ENCODE measurements around the gene TOMM7. TPM values are rescaled to one million over a fixed set of nuclear protein-coding genes. Genes with fewer than 3 reads are reported as not detected.

The TOMM7 gene
- total and polyA plus RNA-seq, 10 of the 15 experiments (the other 5 are each of a cell fraction or from before 2014, with no cell fraction given): 151 to 1,497 (median 322) TPM

GRCh38 chr7:22822486-22823141, at the start of gene TOMM7 (continued):
- no peak for TF ChIP-seq ETV6 (conservative IDR thresholded peaks at IDR 0.05 in 1 of 2, IDR thresholded peaks at IDR 0.05 in 1 of 2; ENCODE audit: borderline replicate concordance in 1 of 2, low read depth in 1 of 2)
- TF ChIP-seq ZNF24 (IDR thresholded peaks at IDR 0.05): no peak
- no peak for TF ChIP-seq ZBTB40 (IDR thresholded peaks at IDR 0.05; ENCODE audit: borderline replicate concordance)
- no peak for TF ChIP-seq JUND (IDR thresholded peaks at IDR 0.05; ENCODE audit: low read depth, low read length)
- TF ChIP-seq E2F4 (IDR thresholded peaks at IDR 0.05; ENCODE audit: low read depth, low read length): peak; percentile 62
- 0 out of 2 replicates have a peak, but pooled peaks have one; percentile 33 for TF ChIP-seq IRF4 (IDR thresholded peaks at IDR 0.05; ENCODE audit: low read depth, low read length)
- peak; percentile 41 for TF ChIP-seq SIX5 (IDR thresholded peaks at IDR 0.05; ENCODE audit: low read depth, low read length, severe bottlenecking)
- no peak for TF ChIP-seq MEF2A (IDR thresholded peaks at IDR 0.05; ENCODE audit: insufficient read depth, low read depth, low read length)
- no peak for TF ChIP-seq TCF7 (IDR thresholded peaks at IDR 0.05; ENCODE audit: borderline replicate concordance)
- TF ChIP-seq ZNF622 (IDR thresholded peaks at IDR 0.05): no peak
- peak; percentile 87 for TF ChIP-seq HDGF (IDR thresholded peaks at IDR 0.05)
- TF ChIP-seq BMI1 (IDR thresholded peaks at IDR 0.05; ENCODE audit: borderline replicate concordance): peak; percentile 86
- no peak for TF ChIP-seq TARDBP (IDR thresholded peaks at IDR 0.05; ENCODE audit: borderline replicate concordance)
- no peak for TF ChIP-seq USF2 (IDR thresholded peaks at IDR 0.05; ENCODE audit: borderline replicate concordance, low read depth, low read length)
- TF ChIP-seq BHLHE40 (IDR thresholded peaks at IDR 0.05; ENCODE audit: borderline replicate concordance in 1 of 2, low read depth in 2 of 2, low read length in 1 of 2): peak in 1 of 2 experiments; percentile 14; a peak in 1 of 4 replicates
- no peak for TF ChIP-seq NR2C2 (IDR thresholded peaks at IDR 0.05; ENCODE audit: borderline replicate concordance, control insufficient read depth, insufficient read length, low read depth)
- peak; percentile 58 for TF ChIP-seq CBFB (IDR thresholded peaks at IDR 0.05; ENCODE audit: low read depth)
- no peak for TF ChIP-seq CUX1 (IDR thresholded peaks at IDR 0.05; ENCODE audit: insufficient replicate concordance, low read depth, low read length)
- no peak; the same call in 1 of the 2 replicates for TF ChIP-seq MTA2 (IDR thresholded peaks at IDR 0.05; ENCODE audit: low read depth)
